Measurements from ENCODE around the gene CDV3. TPM values are rescaled to one million over a fixed set of nuclear protein-coding genes. Genes with fewer than 3 reads are reported as not detected.

Gene CDV3
- polyA plus RNA-seq, 2 of the 4 experiments (the other 2 are of a cell fraction), result 101 to 120 TPM

DNA sequence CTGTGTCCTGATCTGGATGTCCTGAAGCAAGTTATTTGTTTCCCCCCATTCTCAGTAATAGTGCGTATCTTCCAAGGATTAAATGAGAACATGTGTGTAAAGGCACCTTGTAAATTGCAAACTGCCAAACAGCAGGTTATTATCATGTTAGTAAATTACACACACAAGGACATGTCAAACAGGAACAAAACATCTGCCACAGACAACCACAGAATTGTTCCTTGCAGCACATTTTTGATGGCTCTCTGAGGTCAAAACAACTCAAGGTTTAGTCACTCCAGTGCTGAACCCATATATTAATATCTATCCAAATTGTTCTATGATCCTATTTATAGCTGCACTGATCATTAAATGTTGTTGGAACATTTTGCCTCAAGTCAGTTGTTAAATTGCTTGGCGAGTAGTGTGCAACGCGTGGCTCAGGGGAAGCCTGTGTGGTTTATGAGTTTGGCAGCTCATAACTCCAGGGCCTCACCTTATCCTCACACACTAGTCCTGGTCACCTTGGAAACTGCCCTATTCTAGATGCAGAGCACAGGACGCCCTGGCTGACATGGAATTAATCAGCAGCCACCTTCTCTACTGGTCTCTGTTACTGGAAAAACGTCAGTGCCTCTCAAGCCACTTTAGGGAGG, 46.3 kb upstream of the CDV3 start:
- 0 out of 3 replicates have a peak, but pooled peaks cover 3% of the 10 kb centered on the region for H3K9me3 ChIP-seq
- no peak overlapping the region for H3K4me2 ChIP-seq
- ChIA-PET CTCF (no interaction called here), POLR2A (no interaction called here)
- peaks cover 6% of the 10 kb centered on the region; the same call in 1 of the 3 replicates for H3K4me1 ChIP-seq
- DNase-seq (ENCODE audit: low read depth in 1 of 2, low spot score in 1 of 2) (no peak), ATAC-seq (no peak), FAIRE-seq (no peak)
- TF ChIP-seq RAD21 (conservative IDR thresholded peaks at IDR 0.05 in 1 of 2, IDR thresholded peaks at IDR 0.05 in 1 of 2) (no peak), ZFP36 (IDR thresholded peaks at IDR 0.05; ENCODE audit: borderline replicate concordance, partially characterized antibody) (no peak), CHD2 (IDR thresholded peaks at IDR 0.05; ENCODE audit: low read length, partially characterized antibody) (no peak), EHF (CRISPR knock-in tag; IDR thresholded peaks at IDR 0.05) (no peak), HOXA7 (CRISPR knock-in tag; IDR thresholded peaks at IDR 0.05) (no peak), SMC3 (IDR thresholded peaks at IDR 0.05) (no peak), RCOR1 (IDR thresholded peaks at IDR 0.05; ENCODE audit: low read depth, low read length) (no peak), FOSL2 (IDR thresholded peaks at IDR 0.05) (no peak), FOSL2 (CRISPR knock-in tag; IDR thresholded peaks at IDR 0.05) (no peak), RARB (CRISPR knock-in tag; IDR thresholded peaks at IDR 0.05) (no peak), CBX2 (IDR thresholded peaks at IDR 0.05; ENCODE audit: borderline replicate concordance, low read depth) (no peak), USF2 (IDR thresholded peaks at IDR 0.05) (no peak)
- TF ChIP-seq, protein P1, sequence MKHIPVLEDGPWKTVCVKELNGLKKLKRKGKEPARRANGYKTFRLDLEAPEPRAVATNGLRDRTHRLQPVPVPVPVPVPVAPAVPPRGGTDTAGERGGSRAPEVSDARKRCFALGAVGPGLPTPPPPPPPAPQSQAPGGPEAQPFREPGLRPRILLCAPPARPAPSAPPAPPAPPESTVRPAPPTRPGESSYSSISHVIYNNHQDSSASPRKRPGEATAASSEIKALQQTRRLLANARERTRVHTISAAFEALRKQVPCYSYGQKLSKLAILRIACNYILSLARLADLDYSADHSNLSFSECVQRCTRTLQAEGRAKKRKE (CRISPR knock-in tag; IDR thresholded peaks at IDR 0.05; ENCODE audit: low read depth), result no peak
- TF ChIP-seq, protein P2, sequence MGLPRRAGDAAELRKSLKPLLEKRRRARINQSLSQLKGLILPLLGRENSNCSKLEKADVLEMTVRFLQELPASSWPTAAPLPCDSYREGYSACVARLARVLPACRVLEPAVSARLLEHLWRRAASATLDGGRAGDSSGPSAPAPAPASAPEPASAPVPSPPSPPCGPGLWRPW (IDR thresholded peaks at IDR 0.05), result no peak
- no peak overlapping the region for H3K4me3 ChIP-seq
- no peak overlapping the region for H3K27ac ChIP-seq
- 65% methylated on average over 6 of the region's 6 CpGs for WGBS (ENCODE audit: missing lambda C conversion rate)

DNA sequence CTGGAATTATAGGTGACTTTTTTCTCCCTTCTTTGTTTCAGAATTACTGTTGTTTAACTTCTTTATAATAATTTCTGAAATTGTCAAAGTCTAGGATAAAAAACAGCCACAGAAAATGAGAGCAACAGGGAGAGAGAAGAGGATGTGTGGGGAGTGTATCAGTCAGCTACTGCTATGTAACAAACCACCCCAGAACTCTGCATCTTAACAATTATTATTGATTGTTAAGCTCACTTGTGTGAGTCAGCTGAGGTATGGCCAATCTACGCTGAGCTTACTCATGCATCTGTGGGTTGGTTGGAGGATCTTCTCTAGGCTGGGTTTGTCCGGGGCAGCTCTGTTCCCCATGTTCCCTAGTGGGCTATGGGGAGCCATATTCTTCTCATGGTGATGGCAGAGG, 43.7 kb upstream of the CDV3 start:
- H3K4me2 ChIP-seq, result no peak overlapping the region
- ChIA-PET POLR2A (interaction anchor here (1.0 kb wide), 1 partner anchor 44 kb away, joined by 3 read pairs; the partner anchor contains the start of gene CDV3), CTCF (interaction anchor here (1.6 kb wide), 1 partner anchor 11 kb away, joined by 3 read pairs; no protein-coding TSS in a partner anchor)
- H3K4me3 ChIP-seq, result no peak overlapping the region
- ATAC-seq, result no peak
- FAIRE-seq, result no peak
- H3K9me3 ChIP-seq, result 0 out of 3 replicates have a peak, but pooled peaks cover 3% of the 10 kb centered on the region
- no peak for DNase-seq (ENCODE audit: low read depth in 1 of 2, low spot score in 1 of 2)
- H3K4me1 ChIP-seq, result no peaks in the 10 kb centered on the region
- H3K27ac ChIP-seq, result no peak overlapping the region
- WGBS (ENCODE audit: missing lambda C conversion rate), result 92% methylated on average over 2 of the region's 2 CpGs
- TF ChIP-seq RNF2 (IDR thresholded peaks at IDR 0.05; ENCODE audit: borderline replicate concordance, low read depth) (no peak), CBX8 (IDR thresholded peaks at IDR 0.05) (no peak), FOSB (CRISPR knock-in tag; IDR thresholded peaks at IDR 0.05) (no peak), MAZ (IDR thresholded peaks at IDR 0.05; ENCODE audit: borderline replicate concordance, low read depth, low read length) (no peak), TFCP2L1 (CRISPR knock-in tag; IDR thresholded peaks at IDR 0.05) (no peak), NFE2L2 (conservative IDR thresholded peaks at IDR 0.05; ENCODE audit: low read length) (no peak), EHMT2 (IDR thresholded peaks at IDR 0.05; ENCODE audit: low read depth) (no peak), ELK1 (IDR thresholded peaks at IDR 0.05; ENCODE audit: low read depth, low read length) (no peak), JUNB (IDR thresholded peaks at IDR 0.05) (no peak), E2F6 (IDR thresholded peaks at IDR 0.05; ENCODE audit: borderline replicate concordance, low read depth) (no peak), CHD4 (IDR thresholded peaks at IDR 0.05; ENCODE audit: borderline replicate concordance) (no peak), NR3C1 (IDR thresholded peaks at IDR 0.05) (no peak), MAX (IDR thresholded peaks at IDR 0.05) (no peak), MAFK (IDR thresholded peaks at IDR 0.05; ENCODE audit: partially characterized antibody) (no peak), RCOR1 (IDR thresholded peaks at IDR 0.05; ENCODE audit: low read depth, low read length) (no peak), POLR2A (IDR thresholded peaks at IDR 0.05; ENCODE audit: low read length) (no peak), SMC3 (IDR thresholded peaks at IDR 0.05) (no peak), HEYL (CRISPR knock-in tag; IDR thresholded peaks at IDR 0.05) (no peak)
- TF ChIP-seq, protein P1 (CRISPR knock-in tag; IDR thresholded peaks at IDR 0.05; ENCODE audit: low read depth), result no peak
- TF ChIP-seq, protein P3, sequence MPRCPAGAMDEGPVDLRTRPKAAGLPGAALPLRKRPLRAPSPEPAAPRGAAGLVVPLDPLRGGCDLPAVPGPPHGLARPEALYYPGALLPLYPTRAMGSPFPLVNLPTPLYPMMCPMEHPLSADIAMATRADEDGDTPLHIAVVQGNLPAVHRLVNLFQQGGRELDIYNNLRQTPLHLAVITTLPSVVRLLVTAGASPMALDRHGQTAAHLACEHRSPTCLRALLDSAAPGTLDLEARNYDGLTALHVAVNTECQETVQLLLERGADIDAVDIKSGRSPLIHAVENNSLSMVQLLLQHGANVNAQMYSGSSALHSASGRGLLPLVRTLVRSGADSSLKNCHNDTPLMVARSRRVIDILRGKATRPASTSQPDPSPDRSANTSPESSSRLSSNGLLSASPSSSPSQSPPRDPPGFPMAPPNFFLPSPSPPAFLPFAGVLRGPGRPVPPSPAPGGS (IDR thresholded peaks at IDR 0.05), result no peak

Data from A549 (cell line).